Fibroblast of skin of scalp (primary cell): ENCODE results near the gene STAT5B.
"Not testable (repeated sequence)": the region's sequence is repeated elsewhere in the genome, so short reads cannot be mapped to it uniquely, and the experiment has no call there.

Experiments
- DNase-seq: peaks from one replicate; pipeline ENCODE4 v3.0.0-alpha.2; 2013

STAT5B gene

DNA sequence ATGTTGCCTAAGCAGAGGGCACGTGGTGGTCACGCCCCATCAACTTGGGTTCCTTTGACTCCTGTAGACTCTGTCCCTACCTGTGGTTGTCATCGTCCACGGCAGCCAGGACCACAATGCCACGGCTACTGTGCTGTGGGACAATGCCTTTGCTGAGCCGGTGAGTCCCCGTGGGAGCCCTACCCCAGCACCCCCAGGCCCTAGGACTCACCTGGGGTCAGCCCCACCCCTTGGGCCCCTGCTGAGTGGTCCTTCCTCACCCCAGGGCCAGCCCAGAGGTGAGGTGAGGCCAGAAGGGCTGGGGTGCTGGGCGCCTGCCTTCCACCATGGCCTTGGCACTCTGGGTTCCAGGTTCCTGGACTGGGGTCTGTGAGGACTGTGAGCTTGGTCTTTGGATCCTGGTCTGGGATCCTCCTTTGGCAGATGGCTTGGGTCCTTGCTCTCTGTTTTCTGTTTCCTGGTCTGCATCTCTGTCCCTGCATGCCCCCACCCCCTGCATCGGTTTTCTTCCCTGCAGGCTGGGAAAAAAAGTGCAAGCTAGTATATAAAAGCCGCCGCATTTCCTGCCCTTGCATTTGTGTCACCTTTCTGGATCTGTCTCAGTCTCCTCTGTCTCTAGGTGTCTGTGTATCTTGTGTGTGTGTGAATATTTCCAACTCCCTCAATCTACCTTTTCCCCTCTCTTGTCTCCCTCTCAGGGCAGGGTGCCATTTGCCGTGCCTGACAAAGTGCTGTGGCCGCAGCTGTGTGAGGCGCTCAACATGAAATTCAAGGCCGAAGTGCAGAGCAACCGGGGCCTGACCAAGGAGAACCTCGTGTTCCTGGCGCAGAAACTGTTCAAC is 29.6 kb upstream of the STAT5B start:
- no peak for DNase-seq

DNA sequence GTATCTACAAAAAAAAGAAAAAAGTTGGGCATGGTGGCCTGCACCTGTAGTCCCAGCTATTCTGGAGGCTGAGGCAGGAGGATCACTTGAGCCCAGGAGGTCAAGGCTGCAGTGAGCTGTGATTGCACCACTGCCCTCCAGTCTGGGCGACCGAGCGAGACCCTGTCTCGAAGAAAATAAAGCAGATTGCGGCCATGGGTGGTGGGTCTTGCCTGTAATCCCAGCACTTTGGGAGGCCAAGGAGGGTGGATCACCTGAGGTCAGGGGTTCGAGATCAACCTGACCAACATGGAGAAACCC is 28.8 kb upstream of the STAT5B start:
- not testable (repeated sequence) for DNase-seq

DNA sequence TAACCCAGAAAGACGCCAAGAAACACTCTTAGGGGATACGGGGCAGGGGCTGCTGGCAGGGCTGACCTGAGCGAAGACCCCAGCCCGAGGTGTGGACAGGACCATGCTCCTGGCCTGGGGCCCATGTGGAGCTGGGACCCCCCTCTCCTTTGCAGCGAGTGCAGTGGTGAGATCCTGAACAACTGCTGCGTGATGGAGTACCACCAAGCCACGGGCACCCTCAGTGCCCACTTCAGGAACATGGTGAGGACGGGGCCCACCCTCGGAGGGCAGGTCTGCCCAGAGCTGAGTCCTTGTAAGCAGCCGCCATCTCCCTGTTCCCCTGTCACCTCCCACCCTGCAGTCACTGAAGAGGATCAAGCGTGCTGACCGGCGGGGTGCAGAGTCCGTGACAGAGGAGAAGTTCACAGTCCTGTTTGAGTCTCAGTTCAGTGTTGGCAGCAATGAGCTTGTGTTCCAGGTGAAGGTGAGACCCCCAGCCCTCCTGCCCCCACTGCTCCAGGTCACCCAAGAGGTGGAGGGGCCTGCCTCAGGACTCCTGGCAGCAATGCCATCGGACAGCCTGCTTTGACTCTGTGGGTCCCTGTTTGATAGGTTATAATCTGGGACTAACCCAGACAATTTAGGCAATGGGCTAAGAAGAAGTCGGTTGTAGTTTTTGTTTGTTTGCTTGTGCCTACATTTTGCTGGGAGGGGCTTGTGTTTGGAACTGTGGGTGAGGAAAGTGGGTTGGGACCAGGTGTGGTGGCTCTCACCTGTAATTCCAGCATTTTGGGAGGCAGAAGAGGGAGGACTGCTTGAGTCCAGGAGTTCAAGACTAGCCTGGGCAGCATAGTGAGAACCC is 28.2 kb upstream of the STAT5B start:
- DNase-seq: no peak

DNA sequence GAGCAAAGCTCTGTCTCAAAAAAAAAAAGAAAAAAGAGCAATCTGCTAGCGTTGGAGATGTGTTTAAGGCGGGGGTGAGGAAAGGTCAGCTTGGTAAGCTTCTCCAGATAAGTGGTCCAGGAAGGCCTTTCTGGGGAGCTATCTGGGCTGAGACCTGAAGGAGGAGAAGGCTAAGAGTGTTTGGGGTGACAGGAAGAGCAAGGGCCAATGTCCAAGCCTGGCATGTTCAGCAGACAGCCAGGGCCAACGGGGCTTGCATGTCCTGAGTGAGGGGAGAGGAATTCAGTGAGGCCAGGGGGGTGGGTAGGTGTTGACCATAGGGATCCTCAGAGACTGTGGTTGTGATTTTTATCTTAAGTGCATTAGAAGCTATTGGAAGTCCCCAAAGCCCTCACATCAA is 27.5 kb upstream of the STAT5B start:
- DNase-seq: no peak

DNA sequence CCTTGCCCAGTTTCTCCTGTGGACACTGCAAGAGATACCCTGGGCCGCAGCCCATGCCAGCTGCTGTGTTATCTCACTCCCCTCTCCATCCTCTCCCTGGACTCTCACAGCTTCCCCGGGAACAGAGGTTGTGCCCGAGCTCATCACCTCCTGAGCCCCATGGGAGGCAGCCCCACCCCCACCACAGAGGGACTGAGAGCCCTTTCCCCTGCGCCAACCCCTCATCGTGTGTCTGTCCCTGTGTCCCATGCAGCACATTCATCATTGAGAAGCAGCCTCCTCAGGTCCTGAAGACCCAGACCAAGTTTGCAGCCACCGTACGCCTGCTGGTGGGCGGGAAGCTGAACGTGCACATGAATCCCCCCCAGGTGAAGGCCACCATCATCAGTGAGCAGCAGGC is 24.8 kb upstream of the STAT5B start:
- no peak for DNase-seq

DNA sequence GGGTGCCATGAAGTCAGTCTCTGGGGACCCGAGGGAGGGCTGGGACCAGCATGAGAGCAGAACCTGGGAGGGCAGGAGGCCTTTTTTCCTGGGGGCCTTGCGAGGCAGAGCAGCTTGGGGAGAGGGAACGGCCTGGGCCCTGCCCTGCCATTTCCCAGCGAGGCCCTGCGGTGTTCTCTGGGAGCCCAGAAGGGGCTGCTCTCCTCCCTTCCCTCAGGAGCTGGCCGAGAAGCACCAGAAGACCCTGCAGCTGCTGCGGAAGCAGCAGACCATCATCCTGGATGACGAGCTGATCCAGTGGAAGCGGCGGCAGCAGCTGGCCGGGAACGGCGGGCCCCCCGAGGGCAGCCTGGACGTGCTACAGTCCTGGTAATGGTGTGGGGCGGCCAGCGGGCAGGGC is 23.7 kb upstream of the STAT5B start:
- DNase-seq: not testable (repeated sequence)

DNA sequence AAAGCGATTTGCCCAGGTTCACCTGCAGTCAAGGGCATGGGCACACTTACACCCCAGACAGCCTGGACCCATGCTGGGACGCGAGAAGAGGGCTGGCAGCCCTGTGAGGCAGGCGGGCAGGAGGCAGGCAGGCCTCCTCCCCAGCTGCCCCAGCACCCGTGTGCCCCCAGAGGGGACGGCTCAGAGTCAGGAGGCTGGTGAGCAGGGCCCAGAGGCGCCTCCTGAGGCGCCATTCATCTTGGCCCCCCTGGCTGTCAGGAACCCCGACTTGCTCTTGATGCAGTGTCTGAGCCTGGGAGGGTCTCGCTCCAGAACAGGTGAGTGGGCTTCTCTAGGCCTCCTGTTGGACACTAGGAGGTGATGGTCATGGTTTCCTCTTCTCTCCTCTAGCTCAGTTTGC is 23.2 kb upstream of the STAT5B start:
- not testable (repeated sequence) for DNase-seq

DNA sequence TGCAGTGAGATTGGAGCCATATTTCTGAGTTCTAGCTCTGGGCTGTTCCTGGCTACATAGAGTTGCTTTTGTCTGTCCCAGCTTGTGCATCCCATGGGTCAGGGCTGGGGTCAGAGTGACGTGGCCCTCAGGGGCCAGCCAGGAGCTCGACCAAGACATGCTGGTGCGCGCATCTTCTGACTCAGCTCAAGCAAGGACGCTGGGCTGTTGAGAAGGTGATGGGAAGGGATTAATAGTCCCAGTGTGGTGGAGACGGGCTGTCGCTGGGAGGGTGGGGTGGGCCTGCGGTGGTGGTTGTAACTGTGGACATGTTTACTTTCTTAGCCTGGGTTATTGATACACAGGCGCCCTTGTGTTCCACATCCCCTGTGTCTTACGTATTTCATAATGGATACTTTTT is 21.6 kb upstream of the STAT5B start:
- not testable (repeated sequence) for DNase-seq

DNA sequence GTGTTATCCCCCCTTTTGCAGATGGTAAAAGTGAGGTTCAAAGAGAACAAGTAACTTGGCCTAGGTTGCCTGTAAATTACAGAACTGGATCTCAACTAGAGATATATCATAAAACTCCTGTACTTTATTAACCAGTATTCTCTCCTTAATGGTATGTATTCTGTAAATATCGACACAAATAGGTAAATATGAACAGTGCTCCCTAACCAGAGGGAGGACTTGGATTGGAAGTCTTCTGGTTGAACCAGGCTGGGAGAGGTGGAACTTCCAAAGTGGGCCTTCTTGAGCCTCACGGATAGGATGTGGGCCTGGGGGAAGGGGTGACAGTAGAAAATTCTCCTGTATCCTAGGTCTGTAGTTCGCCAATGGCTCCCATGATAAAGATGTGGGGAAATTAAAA is 19.8 kb upstream of the STAT5B start:
- no peak for DNase-seq

DNA sequence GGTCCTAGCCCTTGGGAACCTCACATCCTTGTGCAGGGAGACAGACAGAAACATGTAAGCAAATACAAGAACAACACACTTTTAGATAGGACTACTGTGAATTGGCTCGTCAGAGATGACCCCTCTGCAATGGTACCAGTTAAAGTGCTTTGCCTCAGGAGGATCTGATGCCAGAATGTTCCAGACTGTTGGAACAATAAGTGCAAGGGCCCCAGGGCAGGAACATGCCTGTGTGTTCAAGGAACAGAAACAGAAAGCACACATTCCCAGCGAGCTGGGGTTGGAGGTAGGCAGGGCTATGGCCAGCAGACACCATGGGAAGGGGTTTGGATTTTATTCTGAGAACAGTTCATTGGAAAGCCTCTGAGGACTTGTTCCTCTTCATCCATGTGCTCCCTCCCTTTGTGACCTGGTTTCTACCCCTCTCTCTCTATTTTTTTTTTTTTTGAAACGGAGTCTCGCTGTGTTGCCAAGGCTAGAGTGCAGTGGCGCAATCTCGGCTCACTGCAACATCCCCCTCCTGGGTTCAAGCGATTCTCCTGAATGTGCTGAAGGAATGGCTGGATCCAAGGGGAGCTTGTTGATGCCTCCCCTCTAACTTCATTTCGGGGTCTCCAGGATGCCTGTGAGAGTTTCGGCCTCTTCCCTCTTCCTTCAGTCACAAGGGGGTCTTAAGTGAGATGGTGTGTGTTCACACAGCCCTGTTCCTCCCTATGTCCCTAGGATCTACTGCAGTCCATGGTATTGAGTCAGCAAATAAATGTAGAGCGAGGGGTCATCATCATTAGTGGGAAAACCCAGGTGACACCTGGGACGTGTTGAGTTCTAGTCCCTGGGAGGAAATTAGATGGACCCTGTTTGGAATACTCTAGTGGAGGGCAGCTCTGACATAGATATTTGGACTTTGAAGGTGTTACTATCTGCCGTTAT is 18.5 kb upstream of the STAT5B start:
- DNase-seq: no peak

DNA sequence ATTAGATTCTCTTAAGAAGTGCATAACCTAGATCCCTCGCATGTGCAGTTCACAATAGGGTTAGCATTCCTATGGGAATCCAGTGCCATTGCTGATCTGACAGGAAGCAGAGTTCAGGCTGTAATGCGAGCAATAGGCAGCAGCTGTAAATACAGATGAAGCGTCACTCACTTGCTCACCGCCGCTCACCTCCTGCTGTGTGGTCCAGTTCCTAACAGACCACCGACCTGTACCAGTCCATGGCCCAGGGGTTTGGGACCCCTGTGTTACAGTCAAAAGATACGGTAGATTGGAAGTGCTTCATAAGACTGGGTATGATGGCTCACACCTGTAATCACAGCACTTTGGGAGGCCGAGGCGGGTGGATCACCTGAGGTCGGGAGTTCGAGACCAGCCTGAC is 14.9 kb upstream of the STAT5B start:
- no peak for DNase-seq

DNA sequence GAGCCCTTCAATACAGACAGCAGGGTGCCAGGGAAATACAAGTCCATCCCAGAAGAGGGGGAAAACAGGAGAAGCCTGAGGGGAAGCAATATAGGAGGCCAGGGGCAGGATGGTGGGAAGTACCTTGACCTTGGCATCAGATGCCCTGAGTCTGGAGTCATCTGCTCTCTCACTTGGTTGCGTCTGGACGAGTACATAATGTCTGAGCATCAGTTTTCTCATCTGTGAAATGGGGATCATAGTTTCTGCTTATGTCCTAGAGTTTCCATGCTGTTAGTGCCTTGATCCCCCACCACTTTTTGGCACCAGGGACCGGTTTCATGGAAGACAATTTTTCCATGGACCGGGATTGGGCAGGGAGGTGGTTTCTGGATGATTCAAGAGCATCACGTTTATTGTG is 14.4 kb upstream of the STAT5B start:
- DNase-seq: no peak

DNA sequence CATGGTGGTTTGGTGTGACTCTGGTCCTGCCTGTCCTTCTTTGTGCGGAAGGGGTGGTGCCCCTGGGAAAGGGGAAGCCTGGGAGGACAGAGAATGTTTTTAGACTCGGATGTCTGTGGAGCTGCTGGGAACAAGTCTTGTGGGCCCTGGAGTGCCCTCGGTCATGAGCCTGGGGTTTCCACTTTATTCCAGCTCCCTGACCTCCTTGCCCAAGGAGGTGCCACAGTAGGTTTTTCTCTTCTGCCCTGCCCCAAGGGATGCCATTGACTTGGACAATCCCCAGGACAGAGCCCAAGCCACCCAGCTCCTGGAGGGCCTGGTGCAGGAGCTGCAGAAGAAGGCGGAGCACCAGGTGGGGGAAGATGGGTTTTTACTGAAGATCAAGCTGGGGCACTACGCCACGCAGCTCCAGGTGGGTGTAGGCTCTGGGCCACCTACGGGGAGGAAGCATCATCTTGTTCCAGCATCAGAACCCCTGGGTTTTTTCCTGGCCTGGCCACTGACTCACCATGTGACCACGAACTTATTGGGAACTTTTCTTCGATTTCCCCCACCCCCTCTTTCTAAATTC is 13.5 kb upstream of the STAT5B start:
- no peak for DNase-seq

DNA sequence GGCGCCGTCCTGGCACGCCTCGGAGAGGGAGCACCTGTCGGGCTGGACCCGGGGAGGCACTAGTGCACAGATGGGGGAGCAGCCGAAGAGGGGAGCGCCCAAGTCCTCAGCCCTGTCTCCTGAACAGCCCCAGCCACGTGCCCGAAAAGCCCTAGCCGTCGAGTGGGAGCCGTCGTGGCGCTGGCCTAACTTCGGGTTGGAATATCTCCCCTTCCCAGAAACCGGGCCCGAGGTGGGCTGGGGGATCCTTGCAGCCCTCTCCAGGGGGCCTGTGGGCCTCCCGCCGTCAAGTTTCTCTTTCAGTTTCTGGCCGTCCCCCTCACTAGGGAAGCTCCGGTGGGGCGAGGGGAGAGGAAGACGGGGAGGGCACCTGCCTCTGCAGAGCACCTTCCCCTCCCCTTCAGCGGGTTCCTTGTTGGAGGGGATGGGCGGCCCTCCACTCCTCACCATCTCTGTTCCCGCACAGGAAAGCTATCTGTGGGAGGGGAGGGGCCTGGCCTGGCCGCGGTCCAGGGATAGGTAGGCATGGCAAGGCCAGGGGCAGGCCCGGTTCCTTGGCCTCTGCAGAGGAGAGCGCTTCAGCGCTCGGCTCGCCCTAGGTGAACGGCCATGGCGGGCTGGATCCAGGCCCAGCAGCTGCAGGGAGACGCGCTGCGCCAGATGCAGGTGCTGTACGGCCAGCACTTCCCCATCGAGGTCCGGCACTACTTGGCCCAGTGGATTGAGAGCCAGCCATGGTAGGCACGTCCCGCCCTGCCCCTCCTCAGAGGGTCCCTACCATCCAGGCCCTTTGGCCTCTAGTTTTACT is 12.8 kb upstream of the STAT5B start:
- no peak for DNase-seq

DNA sequence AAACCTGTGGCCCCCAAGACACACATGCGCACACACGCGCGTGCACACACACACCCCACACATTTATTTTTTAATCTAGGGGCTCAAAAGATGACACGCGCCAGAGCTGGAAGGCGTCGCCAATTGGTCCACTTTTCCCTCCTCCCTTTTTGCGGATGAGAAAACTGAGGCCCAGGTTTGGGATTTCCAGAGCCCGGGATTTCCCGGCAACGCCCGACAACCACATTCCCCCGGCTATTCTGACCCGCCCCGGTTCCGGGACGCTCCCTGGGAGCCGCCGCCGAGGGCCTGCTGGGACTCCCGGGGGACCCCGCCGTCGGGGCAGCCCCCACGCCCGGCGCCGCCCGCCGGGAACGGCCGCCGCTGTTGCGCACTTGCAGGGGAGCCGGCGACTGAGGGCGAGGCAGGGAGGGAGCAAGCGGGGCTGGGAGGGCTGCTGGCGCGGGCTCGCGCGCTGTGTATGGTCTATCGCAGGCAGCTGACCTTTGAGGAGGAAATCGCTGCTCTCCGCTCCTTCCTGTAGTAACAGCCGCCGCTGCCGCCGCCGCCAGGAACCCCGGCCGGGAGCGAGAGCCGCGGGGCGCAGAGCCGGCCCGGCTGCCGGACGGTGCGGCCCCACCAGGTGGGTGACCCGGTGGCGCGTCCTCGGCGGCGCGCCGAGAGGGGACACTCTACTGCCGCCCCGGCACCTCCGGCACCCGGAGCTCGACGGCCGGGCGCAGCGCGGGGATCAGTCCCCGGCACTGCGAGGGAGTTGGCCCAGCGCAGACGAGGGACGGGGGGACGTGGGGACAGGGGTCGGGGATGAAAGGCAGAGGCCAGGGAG is 12.0 kb upstream of the STAT5B start, which contains the start of gene STAT5A:
TSS of gene STAT5A (plus strand) at position 522 of the 826 bp plus-strand sequence. CDS start 914 bp downstream, outside the sequence.
- DNase-seq: peak; percentile 65

DNA sequence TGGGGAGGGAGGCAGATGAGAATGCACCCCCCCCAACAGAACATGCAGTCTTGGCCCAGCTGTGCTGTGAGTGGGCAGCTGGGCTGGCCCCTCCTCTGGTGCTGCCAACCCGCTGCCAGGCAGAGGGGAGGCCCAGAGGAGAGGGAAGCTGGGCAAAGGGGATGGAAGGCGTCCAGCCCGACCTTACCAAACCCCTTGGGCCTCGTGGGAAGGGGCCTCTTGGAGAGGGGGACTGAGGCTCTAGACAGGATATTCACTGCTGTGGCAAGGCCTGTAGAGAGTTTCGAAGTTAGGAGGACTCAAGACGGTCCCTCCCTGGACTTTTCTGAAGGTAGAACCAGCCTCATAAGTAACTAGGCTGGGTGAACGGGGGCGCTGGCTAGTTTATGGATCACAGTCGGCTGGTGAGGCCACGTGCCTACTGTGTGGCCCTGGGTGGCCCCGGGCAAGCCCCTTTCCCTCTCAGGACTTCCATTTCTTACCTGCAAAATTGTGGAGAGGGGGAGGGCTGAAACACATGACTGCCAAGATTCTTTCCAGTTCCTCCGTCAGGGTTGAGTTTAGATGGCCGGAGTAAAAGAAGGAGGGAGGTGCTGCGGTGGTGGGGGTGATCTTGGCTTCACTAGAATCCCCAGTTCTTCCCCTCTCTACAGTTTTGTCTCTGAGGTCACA is 11.2 kb upstream of the STAT5B start:
- no peak for DNase-seq

DNA sequence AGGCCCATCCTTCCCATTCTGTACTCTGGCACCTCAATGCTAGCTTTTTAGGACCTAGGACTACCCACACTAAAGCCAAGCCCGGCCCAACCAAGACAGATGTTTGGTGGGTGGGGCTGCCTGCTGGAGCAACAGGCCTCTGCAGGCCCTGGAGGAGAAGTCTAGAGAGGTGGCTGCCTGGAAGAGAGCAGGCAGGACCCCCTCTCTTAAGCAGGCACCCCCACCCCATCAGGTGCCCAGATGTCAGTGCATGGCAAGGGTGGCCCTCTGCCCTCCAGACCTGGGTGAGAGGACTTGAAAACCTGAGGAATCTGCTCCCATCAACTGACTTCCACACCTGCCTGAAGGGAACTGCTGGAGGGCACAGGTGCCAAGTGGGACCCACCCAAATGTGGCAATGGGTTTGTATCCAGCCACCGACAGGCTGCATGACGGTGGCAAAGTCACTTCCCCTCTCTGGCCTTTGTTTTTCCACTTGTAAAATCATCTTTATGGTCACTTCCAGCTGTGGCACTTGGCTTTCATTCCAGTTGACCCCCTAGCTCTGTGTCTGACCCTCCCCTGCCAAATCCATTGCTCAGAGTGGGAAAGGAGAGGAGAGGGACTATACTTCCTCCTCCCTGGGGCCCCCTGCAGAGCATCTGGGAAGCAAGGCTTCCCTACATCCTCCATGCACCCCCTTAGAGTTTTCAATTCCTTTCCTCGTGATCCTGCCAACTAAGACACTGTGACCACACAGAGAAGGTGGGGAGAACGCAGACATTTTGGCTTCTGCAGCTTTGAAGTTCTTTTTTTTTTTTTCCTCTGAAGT is 10.4 kb upstream of the STAT5B start:
- DNase-seq: no peak

DNA sequence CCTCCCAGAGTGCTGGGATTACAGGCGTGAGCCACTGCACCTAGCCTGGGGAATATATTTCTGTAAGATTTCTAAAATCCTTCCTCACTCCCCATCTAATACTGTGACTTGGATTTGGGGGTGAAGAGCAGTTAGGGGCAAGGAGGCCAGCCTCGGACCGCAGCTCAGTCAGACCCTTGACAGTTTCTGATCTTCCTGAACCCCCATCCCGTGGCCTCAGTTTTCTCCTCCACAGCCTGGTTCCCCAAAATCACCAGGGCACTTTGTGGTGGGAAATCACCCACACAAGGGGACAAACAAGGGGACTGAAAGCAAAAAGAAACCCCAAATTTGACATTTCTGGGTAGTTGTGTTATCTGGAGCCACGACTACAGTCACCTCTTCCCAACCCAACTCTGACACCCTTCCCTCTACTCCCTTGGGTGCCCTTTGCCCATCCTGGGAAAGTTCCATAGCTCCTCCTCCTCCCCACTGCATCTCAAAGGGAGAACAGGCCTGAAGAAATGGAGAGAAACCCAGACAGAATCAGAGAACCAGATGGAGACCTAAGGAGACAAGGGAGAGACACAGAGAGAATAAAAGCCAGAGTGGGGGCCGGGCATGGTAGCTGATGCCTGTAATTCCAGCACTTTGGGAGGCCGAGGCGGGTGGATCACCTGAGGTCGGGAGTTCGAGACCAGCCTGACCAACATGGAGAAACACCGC is 9.3 kb upstream of the STAT5B start:
- no peak for DNase-seq
